Activated T-cell treated with anti-CD3 and anti-CD28 coated beads, Interleukin-2, amount 50 U/mL, for 4 hours (primary cell): ENCODE results near the gene RIN2. TPM values are rescaled to one million over a fixed set of nuclear protein-coding genes. Genes with fewer than 3 reads are reported as not detected.
"Not testable (repeated sequence)": the region's sequence is repeated elsewhere in the genome, so short reads cannot be mapped to it uniquely, and the experiment has no call there.

ENCODE experiments used
- ATAC-seq, 2 donors: fragments of 200-7000 bp; cut with Tn5 transposase; one replicate each; pipeline ENCODE4 v1.10.0; 2021
- DNase-seq: peaks from one replicate; pipeline ENCODE4 v3.0.0-alpha.2; 2020
- H3K27me3 Mint-ChIP-seq: one replicate; pipeline ENCODE4 v1.8.0; 2021; ENCODE audit warnings: low read depth, mixed read lengths
- H3K36me3 Mint-ChIP-seq: one replicate; pipeline ENCODE4 v1.8.0; 2022; ENCODE audit warnings: mixed read lengths; ENCODE audit not compliant: insufficient read depth
- H3K4me1 Mint-ChIP-seq: one replicate; pipeline ENCODE4 v1.8.0; 2021; ENCODE audit warnings: low read depth, mixed read lengths
- H3K4me3 Mint-ChIP-seq: one replicate; pipeline ENCODE4 v1.8.0; 2021; ENCODE audit warnings: mild to moderate bottlenecking, moderate library complexity, mixed read lengths
- H3K9me3 Mint-ChIP-seq: one replicate; pipeline ENCODE4 v1.8.0; 2021; ENCODE audit warnings: mixed read lengths
- total RNA-seq, 3 donors: library from RNA; stranded (reverse); gene quantifications; one replicate each; pipeline ENCODE4 v1.2.1, GENCODE V29; 2021

RIN2 gene
- total RNA-seq, 3 donors from 2014 or later = 0.08 to 0.24 TPM; not detected in 1

DNA sequence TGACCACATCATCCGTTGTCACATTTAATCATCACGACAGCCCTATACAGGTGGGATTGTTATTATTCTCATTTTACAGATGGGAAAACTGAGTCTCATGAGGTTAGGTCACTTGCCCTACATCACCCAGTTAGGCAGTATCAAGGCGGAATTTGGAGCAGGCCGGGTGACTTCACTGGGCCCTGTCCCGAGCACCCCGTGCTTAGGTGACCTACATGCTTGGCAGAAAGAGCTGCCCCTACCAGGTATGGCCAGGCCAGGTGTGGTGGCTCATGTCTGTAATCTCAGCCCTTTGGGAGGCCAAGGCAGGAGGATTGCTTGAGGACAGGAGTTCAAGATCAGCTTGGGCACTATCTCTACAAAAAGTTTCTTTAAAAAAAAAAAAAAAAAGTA, 44.0 kb downstream of the RIN2 start:
- no peak for DNase-seq
- H3K4me3 Mint-ChIP-seq = no peak overlapping the region
- H3K4me1 Mint-ChIP-seq = no peaks in the 10 kb centered on the region
- H3K27me3 Mint-ChIP-seq = peaks cover 8% of the 10 kb centered on the region
- ATAC-seq = no peak
- no peaks in the 10 kb centered on the region for H3K36me3 Mint-ChIP-seq
- no peaks in the 10 kb centered on the region for H3K9me3 Mint-ChIP-seq

GRCh38 chr20:19802492-19803158, 44.6 kb downstream of the RIN2 start:
- H3K36me3 Mint-ChIP-seq = no peaks in the 10 kb centered on the region
- H3K4me1 Mint-ChIP-seq = no peaks in the 10 kb centered on the region
- H3K27me3 Mint-ChIP-seq = peaks cover 8% of the 10 kb centered on the region
- H3K9me3 Mint-ChIP-seq = no peaks in the 10 kb centered on the region
- H3K4me3 Mint-ChIP-seq = no peak overlapping the region
- ATAC-seq (no peak), DNase-seq (no peak)

GRCh38 chr20:19806276-19806675, 48.2 kb downstream of the RIN2 start:
- DNase-seq, H3K36me3 Mint-ChIP-seq, ATAC-seq, H3K4me1 Mint-ChIP-seq, H3K4me3 Mint-ChIP-seq, H3K9me3 Mint-ChIP-seq: not testable (repeated sequence)
- H3K27me3 Mint-ChIP-seq = peaks cover 15% of the 10 kb centered on the region

GRCh38 chr20:19806806-19807190, 48.7 kb downstream of the RIN2 start:
- no peaks in the 10 kb centered on the region for H3K4me1 Mint-ChIP-seq
- H3K27me3 Mint-ChIP-seq = peaks cover 15% of the 10 kb centered on the region
- no peaks in the 10 kb centered on the region for H3K9me3 Mint-ChIP-seq
- ATAC-seq = no peak
- H3K4me3 Mint-ChIP-seq = no peak overlapping the region
- no peaks in the 10 kb centered on the region for H3K36me3 Mint-ChIP-seq
- DNase-seq = no peak

- no peak for DNase-seq
- no peak for ATAC-seq
- no peaks in the 10 kb centered on the region for H3K9me3 Mint-ChIP-seq
- H3K4me1 Mint-ChIP-seq = no peaks in the 10 kb centered on the region
- H3K27me3 Mint-ChIP-seq = peaks cover 15% of the 10 kb centered on the region
- H3K36me3 Mint-ChIP-seq = no peaks in the 10 kb centered on the region
- no peak overlapping the region for H3K4me3 Mint-ChIP-seq
Observed at GRCh38 chr20:19807191-19807945, 49.3 kb downstream of the RIN2 start.
